Smooth muscle cell (in vitro differentiated cells): ENCODE data around the gene MAOB. TPM values are rescaled to one million over a fixed set of nuclear protein-coding genes. Genes with fewer than 3 reads are reported as not detected.

ENCODE experiments used
- DNase-seq: peaks from one replicate; lab custom pipeline; 2025; ENCODE audit not compliant: unreplicated experiment; lab: John Stamatoyannopoulos, UW
- H2AFZ ChIP-seq: fragments of 200-600 bp; sonication (generic); 2 replicates; pipeline ENCODE4 v1.6.0; 2016; ENCODE audit warnings: antibody characterized with exemption, low read depth, mild to moderate bottlenecking
- H3F3A ChIP-seq: fragments of 200-600 bp; sonication (generic); 2 replicates; pipeline ENCODE4 v1.6.0; 2017; ENCODE audit warnings: antibody characterized with exemption, low read depth
- H3K27ac ChIP-seq: fragments of 200-600 bp; sonication (generic); 2 replicates; pipeline ENCODE4 v1.5.1; 2016; ENCODE audit warnings: low read depth, mild to moderate bottlenecking
- H3K27me3 ChIP-seq: fragments of 200-600 bp; sonication (generic); 2 replicates; pipeline ENCODE4 v1.6.1; 2016; ENCODE audit warnings: low read depth, mild to moderate bottlenecking
- H3K36me3 ChIP-seq: fragments of 200-600 bp; sonication (generic); 2 replicates; pipeline ENCODE4 v1.5.1; 2016; ENCODE audit warnings: low read depth
- H3K4me1 ChIP-seq: fragments of 200-600 bp; sonication (generic); 2 replicates; pipeline ENCODE4 v1.5.1; 2016; ENCODE audit warnings: low read depth
- H3K4me2 ChIP-seq: fragments of 200-600 bp; sonication (generic); 2 replicates; pipeline ENCODE4 v1.6.0; 2016; ENCODE audit warnings: mild to moderate bottlenecking
- H3K4me3 ChIP-seq: fragments of 200-600 bp; sonication (generic); 2 replicates; pipeline ENCODE4 v1.5.1; 2016; ENCODE audit warnings: mild to moderate bottlenecking
- H3K79me2 ChIP-seq: fragments of 200-600 bp; sonication (generic); 2 replicates; pipeline ENCODE4 v1.6.0; 2016; ENCODE audit warnings: low read depth, mild to moderate bottlenecking
- H3K9ac ChIP-seq: fragments of 200-600 bp; sonication (generic); 2 replicates; pipeline ENCODE4 v1.6.0; 2016; ENCODE audit warnings: low read depth
- H3K9me3 ChIP-seq: fragments of 200-600 bp; sonication (generic); replicated peaks from 2 replicates; pipeline ENCODE4 v1.5.1; 2016; ENCODE audit warnings: low read depth
- H4K20me1 ChIP-seq: fragments of 200-600 bp; sonication (generic); 2 replicates; pipeline ENCODE4 v1.6.0; 2016; ENCODE audit warnings: low read depth
- WGBS: methylation state at CpG from one replicate; pipeline ENCODE4 v1.1.7; 2016; ENCODE audit warnings: low lambda C conversion rate; 5-methylcytosine and 5-hydroxymethylcytosine counted together
- polyA plus RNA-seq: library from polyadenylated mRNA; unstranded; fragments of >200 nt; fragmentation: Nextera tagmentation; extraction: Ambion mirVana; gene quantifications from 2 replicates; pipeline ENCODE4 v1.2.1, GENCODE V29; 2016
- total RNA-seq: library from RNA; depleted of rRNA; stranded (reverse); fragments of >200 nt; gene quantifications from 2 replicates; pipeline ENCODE4 v1.2.3, GENCODE V29; 2014
- TF ChIP-seq, protein P1 (sequence below): fragments of 200-600 bp; sonication (generic); IDR thresholded peaks from 2 replicates; pipeline ENCODE4 v1.5.1; 2017; ENCODE audit warnings: borderline replicate concordance, mild to moderate bottlenecking, antibody characterized with exemption; ENCODE audit not compliant: insufficient read depth, poor library complexity, severe bottlenecking

The MAOB gene
- total and polyA plus RNA-seq, 2 experiments from 2014 or later = 0.93 TPM; not detected in 1

- H3K9ac ChIP-seq = no peak overlapping the region
- H3K27ac ChIP-seq = no peak overlapping the region
- no peaks in the 10 kb centered on the region for H3K9me3 ChIP-seq
- H3K4me2 ChIP-seq = no peak overlapping the region
- H3K36me3 ChIP-seq = no peaks in the 10 kb centered on the region
- H3K79me2 ChIP-seq = no peaks in the 10 kb centered on the region
- H4K20me1 ChIP-seq = no peaks in the 10 kb centered on the region
- no peaks in the 10 kb centered on the region for H3F3A ChIP-seq
- H2AFZ ChIP-seq = no peak overlapping the region
- no peak for DNase-seq
- 61% methylated on average over 1 of the region's 1 CpG for WGBS
- H3K4me1 ChIP-seq = no peaks in the 10 kb centered on the region
- H3K27me3 ChIP-seq = no peaks in the 10 kb centered on the region
- TF ChIP-seq, protein P1, sequence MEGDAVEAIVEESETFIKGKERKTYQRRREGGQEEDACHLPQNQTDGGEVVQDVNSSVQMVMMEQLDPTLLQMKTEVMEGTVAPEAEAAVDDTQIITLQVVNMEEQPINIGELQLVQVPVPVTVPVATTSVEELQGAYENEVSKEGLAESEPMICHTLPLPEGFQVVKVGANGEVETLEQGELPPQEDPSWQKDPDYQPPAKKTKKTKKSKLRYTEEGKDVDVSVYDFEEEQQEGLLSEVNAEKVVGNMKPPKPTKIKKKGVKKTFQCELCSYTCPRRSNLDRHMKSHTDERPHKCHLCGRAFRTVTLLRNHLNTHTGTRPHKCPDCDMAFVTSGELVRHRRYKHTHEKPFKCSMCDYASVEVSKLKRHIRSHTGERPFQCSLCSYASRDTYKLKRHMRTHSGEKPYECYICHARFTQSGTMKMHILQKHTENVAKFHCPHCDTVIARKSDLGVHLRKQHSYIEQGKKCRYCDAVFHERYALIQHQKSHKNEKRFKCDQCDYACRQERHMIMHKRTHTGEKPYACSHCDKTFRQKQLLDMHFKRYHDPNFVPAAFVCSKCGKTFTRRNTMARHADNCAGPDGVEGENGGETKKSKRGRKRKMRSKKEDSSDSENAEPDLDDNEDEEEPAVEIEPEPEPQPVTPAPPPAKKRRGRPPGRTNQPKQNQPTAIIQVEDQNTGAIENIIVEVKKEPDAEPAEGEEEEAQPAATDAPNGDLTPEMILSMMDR = no peak
- no peak overlapping the region for H3K4me3 ChIP-seq
Observed at GRCh38 chrX:43718956-43719355, 163.3 kb downstream of the MAOB start.

- TF ChIP-seq, protein P1 = no peak
- no peak overlapping the region for H3K4me3 ChIP-seq
- H2AFZ ChIP-seq = no peak overlapping the region
- WGBS = 71% methylated on average over 6 of the region's 6 CpGs
- H3K4me1 ChIP-seq = no peaks in the 10 kb centered on the region
- no peaks in the 10 kb centered on the region for H3F3A ChIP-seq
- H3K36me3 ChIP-seq = no peaks in the 10 kb centered on the region
- no peaks in the 10 kb centered on the region for H3K79me2 ChIP-seq
- no peaks in the 10 kb centered on the region for H3K9me3 ChIP-seq
- H3K9ac ChIP-seq = no peak overlapping the region
- DNase-seq = no peak
- H4K20me1 ChIP-seq = no peaks in the 10 kb centered on the region
- no peaks in the 10 kb centered on the region for H3K27me3 ChIP-seq
- H3K27ac ChIP-seq = no peak overlapping the region
- no peak overlapping the region for H3K4me2 ChIP-seq
Observed at GRCh38 chrX:43718546-43718945, 163.7 kb downstream of the MAOB start.

GRCh38 chrX:43718081-43718480, 164.2 kb downstream of the MAOB start:
- H3K4me1 ChIP-seq = no peaks in the 10 kb centered on the region
- H3F3A ChIP-seq = no peaks in the 10 kb centered on the region
- H3K36me3 ChIP-seq = no peaks in the 10 kb centered on the region
- H3K4me3 ChIP-seq = no peak overlapping the region
- no peak overlapping the region for H2AFZ ChIP-seq
- DNase-seq = no peak
- 100% methylated on average over 1 of the region's 1 CpG for WGBS
- no peak overlapping the region for H3K9ac ChIP-seq
- H4K20me1 ChIP-seq = no peaks in the 10 kb centered on the region
- H3K4me2 ChIP-seq = no peak overlapping the region
- H3K27me3 ChIP-seq = no peaks in the 10 kb centered on the region
- no peaks in the 10 kb centered on the region for H3K9me3 ChIP-seq
- no peaks in the 10 kb centered on the region for H3K79me2 ChIP-seq
- H3K27ac ChIP-seq = no peak overlapping the region
- TF ChIP-seq, protein P1 = no peak

- Histone ChIP-seq H3F3A (no peaks in the 10 kb centered on the region), H3K9me3 (no peaks in the 10 kb centered on the region), H3K4me3 (no peak overlapping the region), H4K20me1 (no peaks in the 10 kb centered on the region), H3K36me3 (no peaks in the 10 kb centered on the region), H3K27ac (no peak overlapping the region), H3K27me3 (no peaks in the 10 kb centered on the region), H3K4me2 (no peak overlapping the region), H3K79me2 (no peaks in the 10 kb centered on the region), H3K4me1 (no peaks in the 10 kb centered on the region), H2AFZ (no peak overlapping the region), H3K9ac (no peak overlapping the region)
- no peak for DNase-seq
- WGBS = 89% methylated on average over 1 of the region's 1 CpG
- TF ChIP-seq, protein P1 = no peak
Observed at GRCh38 chrX:43717161-43717560, 165.1 kb downstream of the MAOB start.
